T-helper 9 cell (primary cell): Measurements from ENCODE around the gene MLKL.

Experiments
- DNase-seq: peaks from one replicate; pipeline ENCODE4 v3.0.0-alpha.2; 2020

MLKL gene

DNA sequence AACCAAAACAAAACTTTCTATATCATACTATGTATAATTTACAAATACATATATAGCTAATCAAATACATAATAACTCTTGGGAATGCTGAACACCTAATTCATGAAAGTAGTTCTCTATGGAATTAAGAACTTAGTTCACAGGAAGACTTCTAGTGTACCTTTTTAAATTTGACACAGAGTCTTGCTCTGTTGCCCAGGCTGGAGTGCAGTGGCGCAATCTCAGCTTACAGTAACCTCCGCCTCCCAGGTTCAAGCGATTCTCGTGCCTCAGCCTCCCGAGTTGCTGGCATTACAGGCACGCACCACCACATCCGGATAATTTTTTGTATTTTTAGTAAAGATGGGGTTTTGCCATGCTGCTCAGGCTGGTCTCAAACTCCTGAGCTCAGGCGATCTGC is 58.7 kb downstream of the MLKL start:
- DNase-seq: no peak

DNA sequence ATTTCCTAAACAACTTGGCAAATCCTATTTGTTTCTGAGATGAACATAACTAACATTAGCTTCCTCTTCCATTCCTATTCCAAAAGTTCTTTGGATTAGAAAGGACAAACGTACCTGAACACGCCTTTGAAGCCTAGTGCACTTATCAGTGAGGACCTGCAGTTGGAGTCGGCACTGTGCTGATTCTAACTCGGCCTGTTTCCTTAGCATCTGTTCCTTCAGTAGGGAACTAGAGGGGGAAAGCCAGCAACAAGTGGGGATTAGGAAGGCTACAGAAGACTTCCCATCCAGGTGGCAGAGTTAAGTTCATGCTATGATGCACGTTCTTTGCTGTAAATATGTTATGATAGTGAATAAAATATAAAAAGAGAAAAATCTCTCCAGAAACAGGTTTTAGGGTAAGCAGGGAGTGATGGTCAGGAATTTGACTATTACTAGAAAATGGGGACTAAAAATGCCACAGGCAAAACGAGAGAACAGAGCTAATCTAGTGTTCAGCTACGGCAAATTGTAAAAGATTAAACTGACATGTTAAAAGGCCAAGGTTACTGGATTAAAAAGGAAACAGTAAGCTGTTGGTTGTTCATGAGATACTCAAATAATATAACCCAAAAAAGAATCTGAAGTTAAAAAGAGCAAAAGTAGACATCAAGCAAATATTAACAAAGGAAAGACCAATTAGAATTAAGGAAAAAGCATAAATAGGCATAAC is 62.8 kb downstream of the MLKL start:
- no peak for DNase-seq

DNA sequence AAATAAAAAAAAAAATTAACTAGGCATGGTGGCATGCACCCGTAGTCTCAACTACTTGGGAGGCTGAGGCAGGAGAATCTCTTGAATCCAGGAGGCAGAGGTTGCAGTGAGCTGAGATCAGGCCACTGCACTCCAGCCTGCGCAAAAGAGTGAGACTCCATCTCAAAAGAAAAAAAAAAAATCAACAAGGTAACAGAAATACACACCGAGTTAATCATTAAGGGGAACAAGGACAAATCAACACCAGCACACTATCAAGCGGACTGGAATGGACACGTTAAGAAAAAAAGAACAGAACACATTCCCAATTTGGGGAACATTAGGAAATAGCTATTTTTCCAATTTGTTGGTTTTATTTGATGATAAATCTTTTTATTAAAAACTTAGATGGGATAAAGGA is 65.4 kb downstream of the MLKL start:
- no peak for DNase-seq

DNA sequence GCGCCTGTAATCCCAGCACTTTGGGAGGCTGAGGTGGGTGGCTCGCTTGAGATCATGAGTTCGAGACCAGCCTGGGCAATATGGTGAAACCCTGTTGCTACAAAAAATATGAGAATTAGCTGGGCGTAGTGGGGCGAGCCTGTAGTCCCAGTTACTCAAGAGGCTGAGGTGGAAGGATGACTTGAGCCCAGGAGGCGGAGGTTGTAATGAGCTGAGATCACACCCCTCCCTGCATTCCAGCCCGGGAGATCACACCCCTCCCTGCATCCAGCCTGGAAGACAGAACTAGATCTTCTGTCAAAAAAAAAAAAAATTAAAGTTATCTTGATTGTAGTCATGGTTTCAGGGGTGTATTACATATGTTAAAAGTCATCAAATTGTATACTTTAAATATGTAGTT is 67.0 kb downstream of the MLKL start:
- no peak for DNase-seq

DNA sequence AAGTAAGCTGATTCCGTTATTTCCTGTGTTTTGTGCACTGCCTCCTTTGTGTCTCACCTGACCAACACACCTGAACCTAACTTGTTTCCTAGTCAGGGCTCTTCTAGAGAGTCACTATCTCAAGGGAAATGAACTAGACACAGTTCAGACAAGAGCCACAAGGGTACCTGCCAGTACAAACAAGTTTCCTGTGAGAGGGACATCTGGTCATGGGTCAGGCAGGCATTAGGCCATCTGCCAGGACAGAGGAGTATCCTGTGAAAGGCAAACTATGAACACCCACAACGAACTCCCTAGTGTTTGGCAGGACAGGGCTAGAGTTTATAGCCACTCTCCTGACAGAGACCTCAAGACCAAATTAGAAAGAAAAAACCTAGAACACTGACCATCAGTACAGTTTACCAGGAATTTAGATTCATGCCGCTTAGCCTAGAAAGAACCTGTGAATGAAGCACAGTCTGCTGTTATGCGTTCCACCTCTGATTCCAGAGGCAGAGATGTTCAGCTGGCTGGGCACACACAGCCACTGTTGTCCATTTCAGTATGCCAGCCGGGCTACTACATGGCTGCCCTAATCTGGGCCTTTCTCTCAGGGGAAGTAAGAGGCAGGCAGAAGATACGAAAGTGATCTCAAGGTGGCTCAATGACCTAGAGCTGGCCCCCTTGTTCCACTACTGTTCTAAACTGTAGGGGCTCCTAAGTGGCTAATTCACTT is 73.0 kb downstream of the MLKL start:
- DNase-seq: no peak

DNA sequence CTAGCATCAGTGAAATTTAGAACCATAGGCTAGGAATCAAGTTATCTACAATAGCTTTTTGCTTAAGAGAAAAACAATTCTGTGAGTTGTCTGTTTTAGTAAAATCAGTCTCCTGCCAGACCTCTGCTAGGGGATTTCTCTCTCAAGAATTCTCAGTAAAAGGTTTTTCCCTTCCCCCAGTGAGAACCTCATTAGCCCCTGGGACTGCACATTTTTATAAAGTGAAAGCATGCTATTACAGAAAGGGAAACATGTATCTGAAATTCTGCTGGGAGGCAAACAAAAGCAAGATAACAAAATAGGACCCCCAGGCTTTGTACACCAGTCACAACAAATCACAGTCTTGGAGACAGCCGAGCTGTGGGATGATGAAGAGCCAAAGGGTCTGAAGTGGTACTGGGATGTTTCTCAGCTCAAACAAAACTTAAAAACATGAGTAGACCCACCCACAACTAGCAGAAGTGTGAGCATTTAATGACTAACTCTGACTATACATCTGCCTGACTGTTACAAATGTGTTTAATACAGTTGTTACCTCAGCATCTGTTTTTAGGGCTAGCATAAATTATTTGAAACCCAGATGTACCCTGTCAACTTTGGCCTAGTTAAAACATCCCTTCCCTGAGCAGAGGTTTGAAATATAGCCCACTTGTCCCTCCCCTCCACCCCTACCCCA is 73.8 kb downstream of the MLKL start:
- DNase-seq: no peak

DNA sequence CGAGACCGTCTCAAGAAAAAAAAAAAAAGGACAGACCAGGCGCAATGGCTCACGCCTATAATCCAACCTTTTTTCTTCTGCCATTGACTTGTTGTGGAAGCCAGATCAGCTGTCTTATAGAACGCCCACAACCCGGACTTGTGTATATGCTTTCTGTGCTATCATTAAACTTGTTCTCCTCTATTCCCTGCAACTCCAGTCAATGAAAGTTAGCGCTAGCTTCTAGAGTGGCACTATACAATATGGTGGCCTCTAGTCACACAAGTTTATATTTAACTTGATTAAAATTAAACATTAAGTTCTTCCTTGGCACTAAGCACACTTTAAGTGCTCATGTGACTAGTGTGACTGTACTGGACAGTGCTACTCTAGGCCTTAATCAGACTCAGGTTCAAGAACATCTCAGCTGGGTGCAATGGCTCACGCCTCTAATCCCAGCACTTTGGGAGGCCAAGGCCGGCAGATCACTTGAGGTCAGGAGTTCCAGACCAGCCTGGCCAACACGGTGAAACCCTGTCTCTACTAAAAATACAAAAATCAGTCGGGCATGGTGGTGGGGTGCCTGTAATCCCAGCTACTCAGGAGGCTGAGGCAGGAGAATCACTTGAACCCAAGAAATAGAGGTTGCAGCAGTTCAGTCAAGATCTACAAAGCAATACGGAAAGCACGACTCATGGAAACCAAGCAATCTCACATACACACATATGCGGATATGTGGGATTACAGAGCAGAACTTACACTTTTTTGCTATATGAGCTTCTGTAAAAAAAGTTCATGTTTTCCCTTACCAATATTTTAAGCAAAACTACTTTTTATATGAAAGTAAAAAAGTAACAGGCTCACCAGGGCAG is 74.9 kb downstream of the MLKL start:
- no peak for DNase-seq

DNA sequence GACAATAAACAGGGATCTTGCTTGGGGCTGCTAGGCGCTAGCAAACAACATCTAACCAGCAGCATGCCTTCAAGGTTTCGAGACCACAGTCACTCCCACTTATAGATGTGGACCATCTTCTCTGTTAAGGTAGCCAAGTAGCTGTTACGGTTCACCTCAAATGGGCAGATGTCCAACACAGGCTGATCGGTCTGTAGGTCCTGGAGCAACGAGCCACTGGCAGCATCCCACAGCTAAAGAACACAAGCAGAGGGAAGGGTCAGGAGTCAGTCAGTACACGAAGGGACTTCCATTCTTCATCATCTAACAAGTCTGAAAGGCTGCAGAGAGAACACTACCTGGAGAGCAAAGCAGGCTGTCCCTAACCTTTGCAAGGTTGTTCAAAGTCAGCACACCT is 76.8 kb downstream of the MLKL start:
- DNase-seq: no peak

DNA sequence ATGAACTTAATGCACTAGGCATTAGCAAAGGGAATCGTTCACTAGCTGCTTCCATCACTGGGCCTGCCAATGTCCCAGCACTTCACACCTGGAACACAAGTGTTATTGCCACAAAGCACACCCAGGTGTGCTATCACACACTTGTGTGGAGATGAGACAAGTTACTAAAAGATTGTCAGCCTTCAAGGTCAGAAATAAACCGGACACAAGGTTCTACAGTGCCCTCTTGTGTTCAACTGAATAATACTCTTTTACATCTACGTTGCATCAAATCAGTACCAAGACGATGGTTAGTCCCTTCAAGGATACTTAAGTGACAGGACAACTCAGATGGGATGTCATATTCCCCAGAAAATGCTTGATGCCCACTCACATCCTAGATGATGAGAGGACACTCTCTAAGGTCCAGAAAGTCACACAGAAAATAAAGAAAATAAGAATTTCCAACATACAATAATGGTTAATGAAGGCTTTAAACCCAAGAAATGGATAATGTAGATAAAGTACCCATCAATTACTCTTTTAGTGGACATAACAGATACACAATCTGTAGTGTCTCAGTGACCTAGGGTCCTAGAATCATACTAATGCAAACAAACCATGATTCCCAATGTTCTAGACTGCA is 77.3 kb downstream of the MLKL start:
- DNase-seq: no peak

DNA sequence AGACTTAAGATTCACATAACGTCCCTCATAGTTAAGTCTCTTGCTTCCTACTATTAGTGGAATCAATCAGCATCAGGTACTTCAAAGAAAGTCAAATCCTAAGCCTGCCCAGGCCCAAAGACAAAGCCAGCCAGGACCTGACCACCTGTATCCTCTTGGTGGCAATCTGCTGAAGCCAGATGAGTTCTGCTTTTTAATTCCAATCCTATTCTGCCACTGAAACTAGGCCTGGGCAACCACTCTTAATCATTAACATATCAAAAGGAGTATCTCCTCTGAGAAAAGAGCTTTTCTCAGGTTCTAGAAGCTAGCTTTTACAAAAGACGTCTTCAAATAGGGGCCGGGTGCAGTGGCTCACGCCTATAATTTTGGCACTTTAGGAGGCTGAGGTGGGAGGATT is 78.7 kb downstream of the MLKL start:
- no peak for DNase-seq
